DMS53 treated with DMSO at 0.1 percent for 48 hours (cell line): ENCODE measurements around the gene GBE1.
"Not testable (repeated sequence)": the region's sequence is repeated elsewhere in the genome, so short reads cannot be mapped to it uniquely, and the experiment has no call there.

ENCODE experiments used
- DNase-seq: peaks from one replicate; lab custom pipeline; 2025; ENCODE audit not compliant: unreplicated experiment; lab: John Stamatoyannopoulos, UW

The GBE1 gene

DNA sequence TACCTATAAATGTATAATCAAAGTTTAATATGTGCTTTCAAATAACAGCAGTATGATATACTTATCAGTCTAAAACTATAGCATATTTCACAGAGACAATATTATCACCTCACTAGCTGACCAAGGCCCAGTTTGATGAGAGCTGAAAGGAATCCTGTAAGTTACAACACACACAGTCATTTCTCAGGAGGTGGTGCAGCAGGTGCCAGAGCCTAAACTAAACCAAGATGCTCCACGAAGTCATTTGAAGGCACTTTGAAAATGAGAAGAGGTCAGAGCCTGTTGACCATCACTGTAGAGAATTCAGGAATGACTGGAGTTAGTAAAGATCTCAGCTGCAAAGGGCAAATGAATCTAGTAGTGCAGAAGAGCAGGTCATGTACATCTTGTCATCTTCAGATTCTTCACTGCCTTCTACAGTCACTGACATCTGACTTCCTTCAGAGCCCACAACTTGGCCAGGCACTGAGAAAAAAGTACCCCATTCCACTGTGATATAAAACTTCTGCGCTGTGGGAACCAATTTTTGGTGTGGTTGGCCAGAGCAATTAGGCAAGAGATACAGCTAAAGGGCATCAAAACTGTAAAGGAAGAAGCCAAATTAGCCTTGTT, 7.9 kb downstream of the GBE1 start:
- no peak for DNase-seq

DNA sequence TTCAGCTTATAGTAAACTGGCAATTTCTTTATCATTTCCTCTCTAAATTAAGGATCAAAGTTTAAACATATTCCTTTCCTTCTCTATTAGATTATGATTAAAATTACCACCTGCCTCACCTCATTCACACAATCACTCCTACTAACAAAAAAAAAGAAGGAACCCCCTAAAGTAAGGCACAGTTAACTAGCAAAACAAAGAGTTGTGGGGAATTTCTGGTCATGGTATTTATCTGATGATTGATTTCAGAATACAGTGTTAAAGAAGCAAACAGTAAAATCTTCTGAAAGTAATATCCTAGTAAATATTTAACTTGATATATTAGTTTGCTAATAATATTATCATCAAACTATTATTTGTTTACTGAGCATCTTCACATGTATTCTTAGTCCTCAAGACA, 8.8 kb downstream of the GBE1 start:
- no peak for DNase-seq

GRCh38 chr3:81749265-81749664, 12.2 kb downstream of the GBE1 start:
- DNase-seq = no peak

GRCh38 chr3:81747280-81747679, 14.2 kb downstream of the GBE1 start:
- DNase-seq = not testable (repeated sequence)

- no peak for DNase-seq
Measured at GRCh38 chr3:81744366-81744765, 17.1 kb downstream of the GBE1 start.

GRCh38 chr3:81743096-81744025, 18.1 kb downstream of the GBE1 start:
- DNase-seq = no peak

GRCh38 chr3:81742581-81742980, 18.9 kb downstream of the GBE1 start:
- no peak for DNase-seq

- DNase-seq = no peak
Measured at GRCh38 chr3:81741216-81741615, 20.2 kb downstream of the GBE1 start.

- DNase-seq = no peak
Measured at GRCh38 chr3:81740731-81741130, 20.7 kb downstream of the GBE1 start.

DNA sequence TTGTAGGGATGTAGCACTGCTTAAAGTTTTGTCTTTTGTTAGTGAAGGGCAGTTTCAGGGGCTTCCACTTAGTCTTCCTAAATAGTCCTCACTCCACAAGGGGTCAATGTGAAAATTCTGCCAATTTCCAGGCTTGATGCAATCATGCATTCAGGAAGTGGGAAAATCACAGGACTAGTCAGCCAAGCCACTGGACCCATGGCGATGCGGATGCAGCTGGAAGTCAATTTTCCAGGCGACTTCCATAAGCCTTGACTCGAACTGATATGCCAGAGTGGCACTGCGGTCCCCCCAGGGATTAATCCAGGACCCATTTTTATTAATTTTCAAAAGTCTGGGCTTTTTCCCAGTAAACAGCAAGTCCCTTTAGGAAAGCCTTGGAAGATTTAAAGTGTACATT, 26.1 kb downstream of the GBE1 start:
- no peak for DNase-seq

- no peak for DNase-seq
Measured at GRCh38 chr3:81734742-81735141, 26.7 kb downstream of the GBE1 start.

DNA sequence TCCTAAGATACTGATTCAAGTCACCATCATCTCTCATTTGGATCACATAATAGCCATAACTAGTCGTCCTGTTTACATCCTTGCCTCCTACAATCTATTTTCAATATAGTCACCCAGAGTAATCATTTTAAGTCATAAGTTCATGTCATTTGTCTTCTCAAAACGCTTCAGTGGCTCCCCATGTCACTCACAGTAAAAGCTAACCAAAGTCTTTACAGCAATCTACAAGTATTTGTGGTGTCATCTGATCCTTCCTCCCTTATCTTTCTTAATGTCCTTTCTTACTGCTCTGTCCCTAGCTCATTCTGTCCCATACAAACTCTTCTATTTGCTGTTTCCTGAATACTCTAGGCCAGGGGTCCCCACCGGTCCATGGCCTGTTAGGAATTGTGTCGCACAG, 28.8 kb downstream of the GBE1 start:
- DNase-seq = no peak

GRCh38 chr3:81728766-81729544, 32.5 kb downstream of the GBE1 start:
- DNase-seq = no peak

DNA sequence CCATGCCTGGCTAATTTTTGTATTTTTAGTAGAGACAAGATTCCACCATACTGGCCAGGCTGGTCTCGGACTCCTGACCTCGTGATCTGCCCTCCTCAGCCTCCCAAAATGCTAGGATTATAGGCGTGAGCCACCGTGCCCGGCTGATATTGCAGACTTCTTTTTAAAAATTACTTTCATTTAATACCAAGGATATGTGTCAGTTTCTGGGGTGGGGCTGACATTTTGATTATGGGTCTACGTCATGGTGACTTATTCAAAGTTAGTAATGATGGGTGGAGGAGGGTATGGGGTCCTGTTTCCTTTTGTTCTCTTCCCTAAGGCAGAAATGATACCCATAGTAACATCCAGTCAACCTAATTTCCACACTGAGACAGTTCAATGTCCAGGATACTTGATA, 34.7 kb downstream of the GBE1 start:
- no peak for DNase-seq

DNA sequence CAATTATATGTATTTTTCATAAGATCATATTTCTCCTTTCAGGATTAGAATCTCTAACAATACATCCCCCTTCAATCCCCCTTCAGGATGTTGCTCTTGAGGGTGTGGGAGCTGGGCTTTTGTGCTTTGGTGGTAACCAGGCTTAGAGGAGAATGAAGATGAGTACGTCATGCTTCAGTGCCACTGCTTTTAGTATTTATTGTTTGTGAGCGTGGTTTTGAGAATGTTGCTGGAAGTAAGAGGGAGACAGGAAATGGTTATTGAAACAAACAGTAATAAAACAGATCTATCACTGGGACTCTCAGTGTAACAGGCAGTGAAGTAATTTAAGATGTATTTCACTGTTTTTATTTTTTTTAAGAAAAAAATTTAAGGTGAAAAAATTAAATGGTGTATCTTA, 35.3 kb downstream of the GBE1 start:
- DNase-seq = no peak

DNA sequence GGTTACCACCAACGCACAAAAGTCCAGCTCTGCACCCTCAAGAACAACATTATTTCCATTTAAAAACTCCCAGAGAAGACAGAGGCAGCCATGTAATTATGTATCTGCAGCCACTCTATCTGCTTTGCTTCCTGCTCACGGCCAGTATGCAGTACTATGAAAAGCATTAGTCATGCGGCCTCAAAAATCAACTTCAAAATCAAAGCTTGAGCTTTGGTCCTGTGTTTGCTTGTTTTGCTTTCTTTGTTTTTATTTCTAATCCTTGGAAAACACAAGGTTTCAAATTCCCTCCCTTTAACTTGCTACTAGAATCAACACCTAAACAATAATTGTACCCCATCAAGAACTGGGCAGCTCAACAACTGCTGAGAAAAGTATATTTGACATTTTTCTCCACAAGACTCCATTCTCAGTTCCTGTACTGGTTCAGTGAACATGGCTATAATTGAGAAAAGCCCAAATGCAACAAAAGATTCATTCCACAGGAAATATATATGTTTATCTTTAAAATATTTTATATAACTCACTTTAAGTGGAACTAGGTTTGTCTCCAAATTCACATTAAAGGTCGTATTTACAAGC, 37.6 kb downstream of the GBE1 start:
- DNase-seq = peak; percentile 5

GRCh38 chr3:81718311-81718710, 43.1 kb downstream of the GBE1 start:
- DNase-seq = no peak

DNA sequence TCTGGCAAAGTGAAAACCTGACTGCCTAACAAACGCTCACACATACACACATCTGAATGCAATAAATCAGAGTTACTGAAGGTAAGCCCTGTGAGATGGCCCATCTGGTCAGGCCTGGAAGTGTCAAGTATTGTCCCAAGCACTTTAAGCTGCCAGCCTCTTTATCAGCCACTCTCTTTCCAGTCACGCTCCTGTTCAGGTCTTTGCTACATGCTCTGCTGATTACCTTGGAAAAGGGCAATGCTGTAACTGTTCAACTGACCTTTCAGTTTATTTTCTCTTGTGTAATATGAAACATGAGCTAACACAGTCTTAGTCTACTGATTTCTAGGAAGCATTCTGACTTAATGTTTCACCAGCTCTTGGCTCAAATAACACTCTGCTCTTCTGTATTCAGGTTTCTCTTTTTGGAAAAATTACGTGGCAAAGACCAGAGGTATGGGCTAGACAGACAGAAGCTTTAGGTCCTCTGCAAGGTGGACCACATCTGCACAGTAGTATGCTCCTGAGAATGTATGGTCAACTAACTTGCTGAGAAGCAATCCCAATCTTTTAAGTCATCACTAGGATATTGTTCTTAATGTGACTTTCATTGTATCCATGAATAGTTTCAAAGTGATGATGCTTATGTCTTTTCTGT, 44.5 kb downstream of the GBE1 start:
- peak; percentile 60 for DNase-seq

- no peak for DNase-seq
Measured at GRCh38 chr3:81713031-81713430, 48.4 kb downstream of the GBE1 start.

- no peak for DNase-seq
Measured at GRCh38 chr3:81709606-81710005, 51.8 kb downstream of the GBE1 start.

DNA sequence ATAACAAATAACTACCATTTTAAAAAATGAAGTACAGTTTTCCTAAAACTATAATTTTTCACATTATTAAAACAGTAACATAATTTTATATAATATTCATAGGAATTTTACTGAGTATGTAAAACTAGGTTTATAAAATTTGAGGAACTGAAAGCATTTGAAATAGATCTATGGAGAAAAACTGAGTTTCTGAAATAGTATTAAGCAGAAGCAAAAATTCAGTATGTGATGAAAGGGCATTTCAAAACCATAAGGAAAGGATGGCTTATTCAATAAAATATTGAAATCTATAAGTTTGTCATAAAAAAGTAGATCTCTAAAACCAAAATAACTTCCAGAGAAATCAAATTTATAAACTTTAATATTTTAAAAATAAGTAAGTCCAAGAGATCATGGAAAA, 53.4 kb downstream of the GBE1 start:
- DNase-seq = no peak
